Measurements from ENCODE around the gene PAQR9. TPM values are rescaled to one million over a fixed set of nuclear protein-coding genes. Genes with fewer than 3 reads are reported as not detected.

Gene PAQR9
- total and polyA plus RNA-seq, 2 of the 13 experiments (the other 11 are each of a cell fraction or from before 2014, with no cell fraction given) = 3.7 to 10.3 TPM

DNA sequence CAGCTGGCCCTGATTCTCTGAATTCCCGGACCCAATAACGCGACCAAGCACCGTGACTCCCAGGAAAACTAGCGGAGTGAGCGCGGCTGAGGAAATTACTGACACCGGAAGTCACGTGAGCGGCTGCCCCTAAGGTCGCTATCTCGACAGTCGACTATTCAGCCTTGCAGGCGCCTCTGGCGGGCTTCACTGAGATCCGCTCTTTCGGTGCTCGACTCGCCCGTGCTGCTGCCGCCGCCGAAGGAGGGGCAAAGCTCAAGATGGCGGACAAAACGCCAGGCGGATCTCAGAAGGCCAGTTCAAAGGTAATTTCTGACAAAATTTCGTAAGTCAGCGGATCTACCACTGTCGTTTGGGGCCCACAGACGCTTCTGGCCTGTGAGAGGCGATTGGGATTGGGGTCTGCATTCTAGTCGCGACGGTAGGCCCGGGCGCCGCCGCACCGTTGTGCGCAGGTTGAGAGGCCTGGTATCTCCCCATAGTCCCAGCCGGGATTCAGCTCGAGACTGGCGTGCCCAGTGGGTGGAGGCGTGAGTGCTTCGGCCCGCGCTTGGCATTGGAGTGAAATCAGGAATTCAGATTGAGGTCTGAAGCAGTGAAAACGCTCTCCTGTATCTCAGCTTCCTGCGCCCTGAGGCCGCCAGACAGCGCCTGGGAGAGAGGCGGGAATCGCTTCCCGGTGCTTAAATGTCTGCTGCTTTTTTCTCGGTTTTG lies 38.1 kb upstream of the PAQR9 start, which contains the start of gene U2SURP (continued):
- TF ChIP-seq, protein P1, sequence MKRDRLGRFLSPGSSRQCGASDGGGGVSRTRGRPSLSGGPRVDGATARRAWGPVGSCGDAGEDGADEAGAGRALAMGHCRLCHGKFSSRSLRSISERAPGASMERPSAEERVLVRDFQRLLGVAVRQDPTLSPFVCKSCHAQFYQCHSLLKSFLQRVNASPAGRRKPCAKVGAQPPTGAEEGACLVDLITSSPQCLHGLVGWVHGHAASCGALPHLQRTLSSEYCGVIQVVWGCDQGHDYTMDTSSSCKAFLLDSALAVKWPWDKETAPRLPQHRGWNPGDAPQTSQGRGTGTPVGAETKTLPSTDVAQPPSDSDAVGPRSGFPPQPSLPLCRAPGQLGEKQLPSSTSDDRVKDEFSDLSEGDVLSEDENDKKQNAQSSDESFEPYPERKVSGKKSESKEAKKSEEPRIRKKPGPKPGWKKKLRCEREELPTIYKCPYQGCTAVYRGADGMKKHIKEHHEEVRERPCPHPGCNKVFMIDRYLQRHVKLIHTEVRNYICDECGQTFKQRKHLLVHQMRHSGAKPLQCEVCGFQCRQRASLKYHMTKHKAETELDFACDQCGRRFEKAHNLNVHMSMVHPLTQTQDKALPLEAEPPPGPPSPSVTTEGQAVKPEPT (CRISPR knock-in tag; IDR thresholded peaks at IDR 0.05; ENCODE audit: low read depth) = peak; percentile 77; the same call in 1 of the 2 replicates
- TF ChIP-seq, protein P2, sequence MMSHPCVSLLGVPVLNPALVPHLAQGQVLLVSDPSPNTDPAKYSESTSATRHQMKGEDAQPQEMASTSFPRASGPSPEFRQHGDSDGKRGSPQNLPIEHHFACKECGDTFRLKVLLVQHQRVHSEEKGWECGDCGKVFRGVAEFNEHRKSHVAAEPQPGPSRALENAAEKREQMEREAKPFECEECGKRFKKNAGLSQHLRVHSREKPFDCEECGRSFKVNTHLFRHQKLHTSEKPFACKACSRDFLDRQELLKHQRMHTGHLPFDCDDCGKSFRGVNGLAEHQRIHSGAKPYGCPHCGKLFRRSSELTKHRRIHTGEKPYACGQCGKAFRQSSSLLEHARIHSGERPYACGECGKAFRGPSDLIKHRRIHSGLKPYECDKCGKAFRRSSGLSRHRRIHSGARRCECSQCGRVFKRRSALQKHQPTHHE (CRISPR knock-in tag; IDR thresholded peaks at IDR 0.05; ENCODE audit: borderline replicate concordance) = no peak; the same call in 1 of the 2 replicates
- TF ChIP-seq SNRNP70 (IDR thresholded peaks at IDR 0.05; ENCODE audit: low read depth, low read length) (no peak), NONO (IDR thresholded peaks at IDR 0.05) (no peak), NONO (CRISPR knock-in tag; conservative IDR thresholded peaks at IDR 0.05) (peak; percentile 92), MAZ (IDR thresholded peaks at IDR 0.05; ENCODE audit: borderline replicate concordance, low read depth, low read length) (peak; percentile 80; the same call in 1 of the 2 replicates), MAZ (CRISPR knock-in tag; IDR thresholded peaks at IDR 0.05; ENCODE audit: low read depth) (peak; percentile 58), WIZ (CRISPR knock-in tag; IDR thresholded peaks at IDR 0.05) (no peak), ESRRA (CRISPR knock-in tag; IDR thresholded peaks at IDR 0.05; ENCODE audit: low read depth) (no peak; the same call in none of the 2 replicates), NFE2 (CRISPR knock-in tag; IDR thresholded peaks at IDR 0.05) (no peak), THYN1 (CRISPR knock-in tag; IDR thresholded peaks at IDR 0.05; ENCODE audit: borderline replicate concordance, low read depth) (no peak), ZNF747 (CRISPR knock-in tag; IDR thresholded peaks at IDR 0.05; ENCODE audit: borderline replicate concordance) (peak; percentile 77; the same call in 1 of the 2 replicates), IRX3 (CRISPR knock-in tag; IDR thresholded peaks at IDR 0.05; ENCODE audit: borderline replicate concordance, low read depth) (no peak; the same call in 1 of the 2 replicates), KDM1A (CRISPR knock-in tag; IDR thresholded peaks at IDR 0.05) (no peak), GABPA (IDR thresholded peaks at IDR 0.05; ENCODE audit: low read depth, low read length) (peak; percentile 78), GABPA (CRISPR knock-in tag; IDR thresholded peaks at IDR 0.05; ENCODE audit: low read depth) (peak; percentile 97), ZNF441 (CRISPR knock-in tag; IDR thresholded peaks at IDR 0.05; ENCODE audit: borderline replicate concordance) (peak; percentile 78)
- TF ChIP-seq, protein P3, sequence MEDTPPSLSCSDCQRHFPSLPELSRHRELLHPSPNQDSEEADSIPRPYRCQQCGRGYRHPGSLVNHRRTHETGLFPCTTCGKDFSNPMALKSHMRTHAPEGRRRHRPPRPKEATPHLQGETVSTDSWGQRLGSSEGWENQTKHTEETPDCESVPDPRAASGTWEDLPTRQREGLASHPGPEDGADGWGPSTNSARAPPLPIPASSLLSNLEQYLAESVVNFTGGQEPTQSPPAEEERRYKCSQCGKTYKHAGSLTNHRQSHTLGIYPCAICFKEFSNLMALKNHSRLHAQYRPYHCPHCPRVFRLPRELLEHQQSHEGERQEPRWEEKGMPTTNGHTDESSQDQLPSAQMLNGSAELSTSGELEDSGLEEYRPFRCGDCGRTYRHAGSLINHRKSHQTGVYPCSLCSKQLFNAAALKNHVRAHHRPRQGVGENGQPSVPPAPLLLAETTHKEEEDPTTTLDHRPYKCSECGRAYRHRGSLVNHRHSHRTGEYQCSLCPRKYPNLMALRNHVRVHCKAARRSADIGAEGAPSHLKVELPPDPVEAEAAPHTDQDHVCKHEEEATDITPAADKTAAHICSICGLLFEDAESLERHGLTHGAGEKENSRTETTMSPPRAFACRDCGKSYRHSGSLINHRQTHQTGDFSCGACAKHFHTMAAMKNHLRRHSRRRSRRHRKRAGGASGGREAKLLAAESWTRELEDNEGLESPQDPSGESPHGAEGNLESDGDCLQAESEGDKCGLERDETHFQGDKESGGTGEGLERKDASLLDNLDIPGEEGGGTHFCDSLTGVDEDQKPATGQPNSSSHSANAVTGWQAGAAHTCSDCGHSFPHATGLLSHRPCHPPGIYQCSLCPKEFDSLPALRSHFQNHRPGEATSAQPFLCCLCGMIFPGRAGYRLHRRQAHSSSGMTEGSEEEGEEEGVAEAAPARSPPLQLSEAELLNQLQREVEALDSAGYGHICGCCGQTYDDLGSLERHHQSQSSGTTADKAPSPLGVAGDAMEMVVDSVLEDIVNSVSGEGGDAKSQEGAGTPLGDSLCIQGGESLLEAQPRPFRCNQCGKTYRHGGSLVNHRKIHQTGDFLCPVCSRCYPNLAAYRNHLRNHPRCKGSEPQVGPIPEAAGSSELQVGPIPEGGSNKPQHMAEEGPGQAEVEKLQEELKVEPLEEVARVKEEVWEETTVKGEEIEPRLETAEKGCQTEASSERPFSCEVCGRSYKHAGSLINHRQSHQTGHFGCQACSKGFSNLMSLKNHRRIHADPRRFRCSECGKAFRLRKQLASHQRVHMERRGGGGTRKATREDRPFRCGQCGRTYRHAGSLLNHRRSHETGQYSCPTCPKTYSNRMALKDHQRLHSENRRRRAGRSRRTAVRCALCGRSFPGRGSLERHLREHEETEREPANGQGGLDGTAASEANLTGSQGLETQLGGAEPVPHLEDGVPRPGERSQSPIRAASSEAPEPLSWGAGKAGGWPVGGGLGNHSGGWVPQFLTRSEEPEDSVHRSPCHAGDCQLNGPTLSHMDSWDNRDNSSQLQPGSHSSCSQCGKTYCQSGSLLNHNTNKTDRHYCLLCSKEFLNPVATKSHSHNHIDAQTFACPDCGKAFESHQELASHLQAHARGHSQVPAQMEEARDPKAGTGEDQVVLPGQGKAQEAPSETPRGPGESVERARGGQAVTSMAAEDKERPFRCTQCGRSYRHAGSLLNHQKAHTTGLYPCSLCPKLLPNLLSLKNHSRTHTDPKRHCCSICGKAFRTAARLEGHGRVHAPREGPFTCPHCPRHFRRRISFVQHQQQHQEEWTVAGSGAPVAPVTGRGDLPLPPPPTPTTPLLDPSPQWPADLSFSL (CRISPR knock-in tag; IDR thresholded peaks at IDR 0.05) = no peak
- TF ChIP-seq, protein P4, sequence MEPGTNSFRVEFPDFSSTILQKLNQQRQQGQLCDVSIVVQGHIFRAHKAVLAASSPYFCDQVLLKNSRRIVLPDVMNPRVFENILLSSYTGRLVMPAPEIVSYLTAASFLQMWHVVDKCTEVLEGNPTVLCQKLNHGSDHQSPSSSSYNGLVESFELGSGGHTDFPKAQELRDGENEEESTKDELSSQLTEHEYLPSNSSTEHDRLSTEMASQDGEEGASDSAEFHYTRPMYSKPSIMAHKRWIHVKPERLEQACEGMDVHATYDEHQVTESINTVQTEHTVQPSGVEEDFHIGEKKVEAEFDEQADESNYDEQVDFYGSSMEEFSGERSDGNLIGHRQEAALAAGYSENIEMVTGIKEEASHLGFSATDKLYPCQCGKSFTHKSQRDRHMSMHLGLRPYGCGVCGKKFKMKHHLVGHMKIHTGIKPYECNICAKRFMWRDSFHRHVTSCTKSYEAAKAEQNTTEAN (CRISPR knock-in tag; conservative IDR thresholded peaks at IDR 0.05) = no peak
